Activated CD8-positive, alpha-beta memory T cell treated with anti-CD3 and anti-CD28 coated beads for 24 hours (primary cell): ENCODE data around the gene ZNF235.
"Not testable (repeated sequence)": the region's sequence is repeated elsewhere in the genome, so short reads cannot be mapped to it uniquely, and the experiment has no call there.

Experiments used
- DNase-seq: peaks from one replicate; pipeline ENCODE4 v3.0.0-alpha.2; 2020

Gene ZNF235

GRCh38 chr19:44255705-44256411 lies 49.0 kb downstream of the ZNF235 start:
- no peak for DNase-seq

- DNase-seq: no peak
These were observed 50.3 kb downstream of the ZNF235 start for GRCh38 chr19:44254496-44254895.

GRCh38 chr19:44253392-44253791 lies 51.4 kb downstream of the ZNF235 start:
- DNase-seq: not testable (repeated sequence)

- not testable (repeated sequence) for DNase-seq
These were observed 52.5 kb downstream of the ZNF235 start for GRCh38 chr19:44252332-44252731.

- DNase-seq: no peak
These were observed 68.4 kb downstream of the ZNF235 start for GRCh38 chr19:44236384-44236783.
